Natural killer cell (primary cell): ENCODE measurements around the gene CLEC18B. TPM values are rescaled to one million over a fixed set of nuclear protein-coding genes. Genes with fewer than 3 reads are reported as not detected.
"Not testable (repeated sequence)": the region's sequence is repeated elsewhere in the genome, so short reads cannot be mapped to it uniquely, and the experiment has no call there.

Experiments used
- ATAC-seq, 3 donors: fragments of 150-1000 bp in 2 of 3; fragments of 200-7000 bp in 1 of 3; cut with Tn5 transposase; 1 replicate in 1 of 3; 2 replicates in 2 of 3; pipeline ENCODE4 v1.10.0; 2021; ENCODE audit warnings: mild to moderate bottlenecking in 2 of 3, moderate library complexity in 2 of 3
- DNase-seq, 2 donors: peaks; one replicate each; pipeline versions ENCODE4 v3.0.0 to v3.0.0-alpha.2; 2013 to 2021; ENCODE audit warnings: mixed read lengths in 1 of 2
- H3K27ac ChIP-seq: one replicate; pipeline ENCODE4 v1.5.1; 2013; ENCODE audit warnings: mild to moderate bottlenecking, low read length
- H3K27me3 ChIP-seq: one replicate; pipeline ENCODE4 v1.6.1; 2013; ENCODE audit warnings: low read length; ENCODE audit not compliant: control insufficient read depth, insufficient read depth
- H3K36me3 ChIP-seq: one replicate; pipeline ENCODE4 v1.6.1; 2013; ENCODE audit warnings: low read length; ENCODE audit not compliant: control insufficient read depth, insufficient read depth
- H3K4me1 ChIP-seq: one replicate; pipeline ENCODE4 v1.6.1; 2013; ENCODE audit warnings: low read length; ENCODE audit not compliant: control insufficient read depth, insufficient read depth
- H3K4me3 ChIP-seq: one replicate; pipeline ENCODE4 v1.5.1; 2013; ENCODE audit warnings: low read length
- H3K9me3 ChIP-seq: one replicate; pipeline ENCODE4 v1.6.1; 2013; ENCODE audit warnings: low read length; ENCODE audit not compliant: control insufficient read depth, insufficient read depth
- H3K27ac Mint-ChIP-seq, 2 donors: one replicate each; pipeline ENCODE4 v1.8.0; 2022; ENCODE audit warnings: mild to moderate bottlenecking in 2 of 2, mixed read lengths in 2 of 2, moderate library complexity in 1 of 2
- H3K27me3 Mint-ChIP-seq, 2 donors: one replicate each; pipeline ENCODE4 v1.8.0; 2022; ENCODE audit warnings: low read depth in 2 of 2, mixed read lengths in 2 of 2
- H3K36me3 Mint-ChIP-seq: one replicate; pipeline ENCODE4 v1.8.0; 2022; ENCODE audit warnings: mixed read lengths
- H3K4me1 Mint-ChIP-seq, 2 donors: one replicate each; pipeline ENCODE4 v1.8.0; 2022; ENCODE audit warnings: mixed read lengths in 2 of 2
- H3K4me3 Mint-ChIP-seq: one replicate; pipeline ENCODE4 v1.8.0; 2022; ENCODE audit warnings: mild to moderate bottlenecking, moderate library complexity, mixed read lengths
- H3K9me3 Mint-ChIP-seq, 2 donors: one replicate each; pipeline ENCODE4 v1.8.0; 2022; ENCODE audit warnings: mixed read lengths in 2 of 2
- CTCF ChIP-seq: fragments of 200-600 bp; IDR thresholded peaks from one replicate; pipeline ENCODE4 v1.8.0; 2022; ENCODE audit warnings: antibody characterized with exemption
- WGBS: methylation state at CpG from one replicate; pipeline ENCODE4 v1.1.7; 2013; ENCODE audit warnings: missing lambda C conversion rate; ENCODE audit not compliant: insufficient coverage; 5-methylcytosine and 5-hydroxymethylcytosine counted together
- intact Hi-C: fragments of 100-400 bp; cut with micrococcal nuclease; formaldehyde crosslinking; loops from one replicate; pipeline ENCODE4 v1.14.2; 2022
- total RNA-seq, 4 donors: library from RNA; stranded (reverse); fragments of 120-200 nt in 1 of 4; gene quantifications; one replicate each; pipeline versions ENCODE4 v1.2.3 to v1.2.4, GENCODE V29; 2013 to 2022

CLEC18B gene
- 1 to 10 TPM in 1 of 3 donors, under 1 TPM in 2; 0.24 to 1.8 (median 0.30) TPM for total RNA-seq
- total RNA-seq (2013) = 0.92 TPM

GRCh38 chr16:74420612-74421481 is at the start of gene CLEC18B:
Gene CLEC18B, minus strand, starts transcription at chr16:74421478. Its CDS starts 208 bp downstream, at chr16:74421270.
- H3K9me3 Mint-ChIP-seq, H3K27me3 Mint-ChIP-seq, H3K4me1 ChIP-seq, H3K36me3 ChIP-seq, H3K27ac ChIP-seq, H3K9me3 ChIP-seq, H3K4me1 Mint-ChIP-seq, H3K4me3 ChIP-seq, H3K27me3 ChIP-seq, H3K4me3 Mint-ChIP-seq, ATAC-seq, DNase-seq, intact Hi-C loops, H3K36me3 Mint-ChIP-seq, H3K27ac Mint-ChIP-seq: not testable (repeated sequence)
- no CpG with 5 or more reads among the region's 27 CpGs for WGBS

GRCh38 chr16:74469946-74470478 is 48.7 kb upstream of the CLEC18B start:
- peaks cover 85% of the 10 kb centered on the region for H3K36me3 ChIP-seq
- DNase-seq (no peak), ATAC-seq (no peak)
- no peak overlapping the region for H3K4me3 ChIP-seq
- Mint-ChIP-seq H3K27ac (no peak overlapping the region), H3K36me3 (peaks cover 13% of the 10 kb centered on the region), H3K27me3 (no peaks in the 10 kb centered on the region), H3K4me1 (no peaks in the 10 kb centered on the region), H3K9me3 (no peaks in the 10 kb centered on the region), H3K4me3 (no peak overlapping the region)
- no peak for TF ChIP-seq CTCF
- 97% methylated on average over 5 of the region's 6 CpGs for WGBS
- no peak overlapping the region for H3K27ac ChIP-seq
- intact Hi-C loops = no loop called here
- H3K27me3 ChIP-seq = no peaks in the 10 kb centered on the region
- no peaks in the 10 kb centered on the region for H3K4me1 ChIP-seq
- no peaks in the 10 kb centered on the region for H3K9me3 ChIP-seq

GRCh38 chr16:74468807-74469525 is 47.7 kb upstream of the CLEC18B start:
- H3K27ac ChIP-seq = no peak overlapping the region
- no peak for TF ChIP-seq CTCF
- Mint-ChIP-seq H3K36me3 (peaks cover 13% of the 10 kb centered on the region), H3K9me3 (no peaks in the 10 kb centered on the region), H3K27me3 (no peaks in the 10 kb centered on the region), H3K27ac (no peak overlapping the region), H3K4me3 (no peak overlapping the region), H3K4me1 (no peaks in the 10 kb centered on the region)
- H3K4me1 ChIP-seq = no peaks in the 10 kb centered on the region
- no peak overlapping the region for H3K4me3 ChIP-seq
- no peaks in the 10 kb centered on the region for H3K9me3 ChIP-seq
- H3K36me3 ChIP-seq = peaks cover 85% of the 10 kb centered on the region
- intact Hi-C loops = no loop called here
- DNase-seq (no peak), ATAC-seq (no peak)
- WGBS = 96% methylated on average over 9 of the region's 9 CpGs
- H3K27me3 ChIP-seq = no peaks in the 10 kb centered on the region

- no peaks in the 10 kb centered on the region for H3K9me3 Mint-ChIP-seq
- peaks cover 89% of the 10 kb centered on the region for H3K36me3 ChIP-seq
- DNase-seq = peak in 1 of 2 donors; percentile 11
- no peak overlapping the region for H3K4me3 ChIP-seq
- H3K27me3 Mint-ChIP-seq = no peaks in the 10 kb centered on the region
- no peak for TF ChIP-seq CTCF
- no peak overlapping the region for H3K27ac ChIP-seq
- no peaks in the 10 kb centered on the region for H3K9me3 ChIP-seq
- WGBS = 84% methylated on average over 5 of the region's 5 CpGs
- no peaks in the 10 kb centered on the region for H3K27me3 ChIP-seq
- H3K4me3 Mint-ChIP-seq = no peak overlapping the region
- H3K27ac Mint-ChIP-seq = peak overlapping the region in 1 of 2 donors; percentile 23
- peaks cover 13% of the 10 kb centered on the region for H3K36me3 Mint-ChIP-seq
- intact Hi-C loops = no loop called here
- no peaks in the 10 kb centered on the region for H3K4me1 ChIP-seq
- ATAC-seq = no peak
- no peaks in the 10 kb centered on the region for H3K4me1 Mint-ChIP-seq
Observed at GRCh38 chr16:74466872-74467271, 45.6 kb upstream of the CLEC18B start.
